Aorta (tissue), 5 donors: Measurements from ENCODE around the gene LRRN4CL. TPM values are rescaled to one million over a fixed set of nuclear protein-coding genes. Genes with fewer than 3 reads are reported as not detected.

Experiments
- ATAC-seq: fragments of 200-7000 bp; cut with Tn5 transposase; one replicate; pipeline ENCODE4 v1.9.1; 2022; ENCODE audit warnings: moderate library complexity; ENCODE audit not compliant: low FRiP score
- DNase-seq, 2 donors: peaks; one replicate each; pipeline ENCODE4 v3.0.0-alpha.2; 2020
- H3K27ac ChIP-seq, 2 donors: one replicate each; pipeline ENCODE4 v1.5.1; 2013; ENCODE audit warnings: low read length in 2 of 2, mild to moderate bottlenecking in 2 of 2, moderate library complexity in 2 of 2, control low read depth in 1 of 2, inconsistent platforms in 1 of 2, low read depth in 1 of 2
- H3K27me3 ChIP-seq, 2 donors: one replicate each; pipeline ENCODE4 v1.6.1; 2013; ENCODE audit warnings: control low read depth in 1 of 2, low read length in 1 of 2, mild to moderate bottlenecking in 1 of 2, moderate library complexity in 1 of 2; ENCODE audit not compliant: insufficient read depth in 2 of 2, control insufficient read depth in 1 of 2
- H3K36me3 ChIP-seq, 2 donors: one replicate each; pipeline ENCODE4 v1.6.1; 2013; ENCODE audit warnings: control low read depth in 1 of 2, low read length in 1 of 2, mild to moderate bottlenecking in 1 of 2; ENCODE audit not compliant: insufficient read depth in 2 of 2, control insufficient read depth in 1 of 2
- H3K4me1 ChIP-seq, 2 donors: one replicate each; pipeline ENCODE4 v1.6.1; 2013; ENCODE audit warnings: low read length in 2 of 2, control low read depth in 1 of 2, mild to moderate bottlenecking in 1 of 2, moderate library complexity in 1 of 2; ENCODE audit not compliant: insufficient read depth in 2 of 2, control insufficient read depth in 1 of 2
- H3K4me3 ChIP-seq, 2 donors: one replicate each; pipeline ENCODE4 v1.5.1; 2013; ENCODE audit warnings: low read length in 2 of 2, control low read depth in 1 of 2, mild to moderate bottlenecking in 1 of 2
- H3K9me3 ChIP-seq: one replicate; pipeline ENCODE4 v1.6.1; 2013; ENCODE audit warnings: mild to moderate bottlenecking, low read length; ENCODE audit not compliant: control insufficient read depth
- WGBS, 2 donors: extraction: QIAGEN DNeasy Blood & Tissue Kit; methylation state at CpG; one replicate each; pipeline ENCODE4 v1.1.7; 2013; 5-methylcytosine and 5-hydroxymethylcytosine counted together
- intact Hi-C, 2 donors: fragments of 100-400 bp; cut with DNase I; formaldehyde crosslinking; loops; one replicate each; pipeline versions ENCODE4 v1.14.2 to v1.15.0; 2022
- polyA plus RNA-seq, 2 donors: library from polyadenylated mRNA; stranded (reverse); fragments of 200-250 nt; gene quantifications; one replicate each; pipeline ENCODE4 v1.2.3, GENCODE V29; 2013
- total RNA-seq, 2 donors: library from RNA; stranded (reverse); fragmentation: NEBNext Ultra II Directional; extraction: Animal tissue kit (Norgen Biotek cat#: 25700); gene quantifications; one replicate each; pipeline ENCODE4 v1.2.1, GENCODE V29; 2021
- donor health status: healthy with polysubstance abuse.
- donor health status: Bipolar disorder and iron deficiency.
- donor health status: DM: no; HTN: no; CAD: no.
- donor health status: DM: no; HTN: no; CAD: no.
- donor health status: DM: yes; HTN: yes; CAD: no.

The LRRN4CL gene
- total and polyA plus RNA-seq, 4 donors = 0.10 to 24.5 (median 8.5) TPM; not detected in 1

DNA sequence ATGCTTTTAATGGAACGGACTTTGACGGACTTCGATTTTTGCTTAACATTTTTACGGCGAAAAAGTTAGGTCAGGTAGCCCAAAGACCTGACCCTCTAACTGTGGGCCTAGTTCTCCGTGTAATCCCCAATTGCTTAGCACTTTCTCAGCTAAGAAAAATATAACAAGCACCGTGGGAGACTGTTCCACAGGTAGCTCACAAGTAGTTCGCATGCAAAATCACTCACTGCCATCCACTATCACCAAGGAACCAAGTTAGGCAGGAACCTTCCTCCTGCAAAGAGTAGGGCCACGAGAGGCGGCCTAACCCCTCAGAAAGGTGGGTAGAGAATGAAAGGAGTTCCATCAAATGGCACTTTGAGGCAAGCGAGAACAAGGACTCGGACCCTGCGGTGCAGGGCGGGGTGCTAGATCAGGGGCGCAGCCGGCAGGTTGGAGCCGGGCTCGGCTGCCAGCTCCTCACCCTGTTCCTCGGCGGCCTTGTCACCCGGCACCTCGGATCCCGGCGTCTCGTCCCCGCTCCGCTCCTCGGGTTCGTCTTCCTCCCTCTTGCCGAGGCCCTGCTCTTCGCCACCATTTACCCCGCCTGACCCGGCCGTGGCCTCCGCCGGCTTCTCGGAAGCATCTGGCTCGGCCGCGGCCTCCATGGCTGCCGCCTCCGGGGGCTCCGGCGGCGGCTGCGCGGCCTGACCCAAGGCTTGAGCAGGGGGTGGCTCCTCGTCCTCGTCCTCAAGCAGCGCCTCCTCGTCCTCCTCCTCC is 37.0 kb upstream of the LRRN4CL start:
- 0% methylated on average over 42 to 51 of the region's 51 CpGs for WGBS, 2 donors
- no peak for DNase-seq

DNA sequence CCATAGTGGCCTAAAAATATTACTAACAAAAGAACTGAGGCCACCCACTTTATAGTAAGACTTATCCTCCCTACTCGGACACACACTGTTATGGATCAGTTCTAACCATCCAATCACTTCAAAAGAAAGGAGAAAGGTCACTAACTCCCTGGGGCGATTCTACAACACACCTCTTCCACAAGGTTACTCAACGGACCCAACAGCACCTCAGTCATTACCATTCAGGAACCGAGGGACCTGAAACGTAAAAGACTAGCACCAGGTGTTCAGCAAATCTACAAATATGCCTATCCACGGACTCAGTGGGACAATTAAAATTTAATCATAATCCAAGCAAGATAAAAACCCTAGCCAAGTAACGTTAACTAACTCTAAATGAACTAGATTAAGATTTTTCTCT is 36.3 kb upstream of the LRRN4CL start:
- Histone ChIP-seq H3K27me3 (no peaks in the 10 kb centered on the region), H3K9me3 (no peaks in the 10 kb centered on the region), H3K4me1 (no peaks in the 10 kb centered on the region), H3K27ac (no peak overlapping the region), H3K36me3 (peaks cover 6 to 10% of the 10 kb centered on the region in 2 donors), H3K4me3 (peak overlapping the region; percentile 57 to 84)
- DNase-seq (no peak), ATAC-seq (no peak)
- intact Hi-C loops = loop anchor here in 1 of 2 donors (5.0 kb wide), 1 partner anchor 47 kb away; the partner anchor contains the start of gene TAF6L
- WGBS, 2 donors = 1 to 2% methylated on average over 7 of the region's 7 CpGs

More for the DNA sequence above, 37.0 kb upstream of the LRRN4CL start:
- Histone ChIP-seq H3K4me3 (peak overlapping the region; percentile 57 to 84), H3K27me3 (no peaks in the 10 kb centered on the region), H3K4me1 (no peaks in the 10 kb centered on the region), H3K36me3 (peaks cover 6 to 10% of the 10 kb centered on the region in 2 donors), H3K27ac (peak overlapping the region; percentile 70 to 78), H3K9me3 (no peaks in the 10 kb centered on the region)
- intact Hi-C loops = loop anchor here in 1 of 2 donors (5.0 kb wide), 1 partner anchor 46 kb away; the partner anchor contains the start of gene TAF6L
- ATAC-seq = no peak

DNA sequence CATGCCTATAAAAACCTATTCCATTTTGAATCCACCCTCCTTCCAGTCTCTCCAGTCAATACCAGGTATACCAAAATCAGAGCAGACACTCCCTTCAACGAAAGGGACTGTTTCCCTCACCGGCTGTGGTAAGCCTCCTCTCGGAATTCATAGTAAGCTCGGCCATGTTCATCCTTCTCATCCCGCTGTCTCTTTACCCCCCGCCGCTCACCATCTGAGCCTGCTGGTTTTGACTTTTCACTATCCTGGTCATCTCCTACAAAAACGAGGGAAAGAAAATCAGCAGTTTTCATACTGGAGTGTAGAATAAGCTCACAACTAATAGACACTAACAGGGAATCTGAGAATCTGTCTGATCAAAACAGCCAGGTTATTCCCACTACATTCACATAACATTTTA is 34.8 kb upstream of the LRRN4CL start:
- Histone ChIP-seq H3K4me3 (no peak overlapping the region), H3K27me3 (no peaks in the 10 kb centered on the region), H3K4me1 (no peaks in the 10 kb centered on the region), H3K27ac (no peak overlapping the region), H3K9me3 (no peaks in the 10 kb centered on the region), H3K36me3 (peaks cover 7 to 14% of the 10 kb centered on the region in 2 donors)
- no peak for DNase-seq
- WGBS, 2 donors = 41 to 45% methylated on average over 8 of the region's 8 CpGs
- intact Hi-C loops = no loop called here
- no peak for ATAC-seq

DNA sequence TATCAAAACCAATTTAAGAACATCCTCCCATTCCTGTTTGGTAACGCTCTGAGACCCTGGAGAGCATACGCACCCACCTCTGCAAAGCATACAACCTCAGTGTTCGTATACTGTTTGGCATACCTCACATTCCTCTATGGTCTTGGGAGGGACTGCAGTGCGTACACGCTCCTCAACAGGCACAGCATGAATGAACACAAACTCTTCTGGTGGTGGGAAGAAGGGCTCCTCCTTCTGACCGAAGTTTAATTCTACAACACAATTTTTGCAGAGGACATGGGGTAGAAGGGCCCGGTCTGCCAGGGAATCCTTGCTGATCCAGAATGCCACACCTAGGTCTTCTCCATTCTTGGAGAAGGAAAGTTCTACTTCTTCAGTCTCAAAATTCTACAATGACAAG is 32.7 kb upstream of the LRRN4CL start:
- ATAC-seq = no peak
- intact Hi-C loops = no loop called here
- no peak overlapping the region for H3K27ac ChIP-seq
- WGBS, 2 donors = 40 to 47% methylated on average over 7 of the region's 7 CpGs
- H3K4me3 ChIP-seq = no peak overlapping the region
- no peaks in the 10 kb centered on the region for H3K27me3 ChIP-seq
- H3K4me1 ChIP-seq = no peaks in the 10 kb centered on the region
- no peaks in the 10 kb centered on the region for H3K9me3 ChIP-seq
- H3K36me3 ChIP-seq = peaks cover 11 to 16% of the 10 kb centered on the region in 2 donors
- DNase-seq = no peak

DNA sequence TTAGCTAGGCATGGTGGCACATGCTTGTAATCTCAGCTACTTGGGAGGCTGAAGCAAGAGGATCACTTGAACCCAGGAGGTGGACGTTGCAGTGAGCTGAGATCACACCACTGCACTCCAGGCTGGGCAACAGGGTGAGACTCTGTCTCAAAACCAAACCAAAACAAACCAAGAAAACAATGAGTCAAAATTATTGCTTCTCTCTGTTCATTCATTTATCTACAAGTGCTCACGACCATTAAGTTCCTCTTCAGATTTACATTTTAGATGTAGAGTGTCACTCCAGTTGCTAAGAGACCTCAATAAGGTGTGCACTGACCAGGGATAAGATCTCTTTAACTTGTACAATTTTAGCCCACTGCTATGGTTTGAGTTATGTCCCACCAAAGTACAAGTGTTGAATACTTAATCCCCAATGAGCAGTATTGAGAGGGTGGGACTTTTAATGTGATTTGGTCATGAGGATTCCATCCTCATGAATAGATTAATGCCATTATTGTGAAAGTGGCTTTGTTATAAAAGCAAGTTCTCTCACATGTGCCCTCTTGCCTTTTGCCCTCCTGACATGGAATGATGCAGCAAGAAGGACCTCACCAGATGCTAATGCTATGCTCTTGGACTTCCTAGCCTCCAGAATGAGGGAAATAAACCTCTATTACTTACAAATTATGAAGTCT is 30.1 kb upstream of the LRRN4CL start:
- Histone ChIP-seq H3K4me1 (no peaks in the 10 kb centered on the region), H3K4me3 (no peak overlapping the region), H3K27me3 (no peaks in the 10 kb centered on the region), H3K9me3 (no peaks in the 10 kb centered on the region), H3K36me3 (peaks cover 16 to 21% of the 10 kb centered on the region in 2 donors), H3K27ac (no peak overlapping the region)
- WGBS, 2 donors = 81 to 82% methylated on average over 2 of the region's 2 CpGs
- ATAC-seq (no peak), DNase-seq (no peak)
- intact Hi-C loops = no loop called here

DNA sequence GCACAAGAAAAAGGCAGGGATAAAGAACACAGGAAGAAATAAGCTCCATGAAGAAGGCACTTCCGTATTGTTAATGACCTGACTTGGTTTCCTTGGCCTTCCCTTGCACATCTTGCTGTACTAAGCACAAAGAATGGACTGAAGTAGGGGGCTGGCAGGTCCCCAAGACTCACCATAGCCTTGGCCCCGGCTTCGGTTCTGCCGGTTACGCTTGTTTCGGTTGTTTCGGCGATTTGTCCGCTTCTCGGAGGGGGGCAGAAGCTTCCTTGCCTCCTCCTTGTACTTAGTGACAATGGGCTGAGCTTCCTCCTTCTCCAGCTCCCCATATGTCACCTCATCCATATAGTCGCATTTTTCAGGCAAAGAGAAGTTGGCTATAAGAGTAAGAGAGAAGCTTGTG is 27.5 kb upstream of the LRRN4CL start:
- Histone ChIP-seq H3K36me3 (peaks cover 14 to 23% of the 10 kb centered on the region in 2 donors), H3K9me3 (no peaks in the 10 kb centered on the region), H3K4me1 (no peaks in the 10 kb centered on the region), H3K27me3 (no peaks in the 10 kb centered on the region), H3K4me3 (no peak overlapping the region), H3K27ac (no peak overlapping the region)
- ATAC-seq = no peak
- intact Hi-C loops = no loop called here
- DNase-seq = no peak
- 83 to 86% methylated on average over 11 of the region's 11 CpGs for WGBS, 2 donors

DNA sequence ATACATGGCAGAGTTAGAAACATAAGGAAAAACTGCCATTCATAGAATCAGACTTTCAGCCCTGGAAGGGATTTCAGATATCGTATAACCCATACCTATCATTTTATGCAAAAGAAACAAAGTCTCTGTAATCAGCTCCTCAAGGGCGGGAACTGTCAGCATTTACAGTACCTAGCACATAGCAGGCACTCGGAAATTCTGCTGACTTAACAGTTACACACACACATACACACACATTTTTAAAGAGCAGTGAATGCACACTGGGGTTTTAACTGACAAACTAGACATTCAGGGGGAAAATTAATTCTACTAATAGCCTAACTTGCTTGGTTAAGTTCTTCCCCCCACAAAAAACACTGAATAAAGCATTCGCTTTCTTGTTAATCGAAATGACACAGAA is 26.9 kb upstream of the LRRN4CL start:
- Histone ChIP-seq H3K4me1 (no peaks in the 10 kb centered on the region), H3K36me3 (peaks cover 9 to 23% of the 10 kb centered on the region in 2 donors), H3K9me3 (no peaks in the 10 kb centered on the region), H3K27me3 (no peaks in the 10 kb centered on the region), H3K4me3 (no peak overlapping the region), H3K27ac (no peak overlapping the region)
- 83 to 87% methylated on average over 5 of the region's 5 CpGs for WGBS, 2 donors
- intact Hi-C loops = no loop called here
- DNase-seq (no peak), ATAC-seq (no peak)

DNA sequence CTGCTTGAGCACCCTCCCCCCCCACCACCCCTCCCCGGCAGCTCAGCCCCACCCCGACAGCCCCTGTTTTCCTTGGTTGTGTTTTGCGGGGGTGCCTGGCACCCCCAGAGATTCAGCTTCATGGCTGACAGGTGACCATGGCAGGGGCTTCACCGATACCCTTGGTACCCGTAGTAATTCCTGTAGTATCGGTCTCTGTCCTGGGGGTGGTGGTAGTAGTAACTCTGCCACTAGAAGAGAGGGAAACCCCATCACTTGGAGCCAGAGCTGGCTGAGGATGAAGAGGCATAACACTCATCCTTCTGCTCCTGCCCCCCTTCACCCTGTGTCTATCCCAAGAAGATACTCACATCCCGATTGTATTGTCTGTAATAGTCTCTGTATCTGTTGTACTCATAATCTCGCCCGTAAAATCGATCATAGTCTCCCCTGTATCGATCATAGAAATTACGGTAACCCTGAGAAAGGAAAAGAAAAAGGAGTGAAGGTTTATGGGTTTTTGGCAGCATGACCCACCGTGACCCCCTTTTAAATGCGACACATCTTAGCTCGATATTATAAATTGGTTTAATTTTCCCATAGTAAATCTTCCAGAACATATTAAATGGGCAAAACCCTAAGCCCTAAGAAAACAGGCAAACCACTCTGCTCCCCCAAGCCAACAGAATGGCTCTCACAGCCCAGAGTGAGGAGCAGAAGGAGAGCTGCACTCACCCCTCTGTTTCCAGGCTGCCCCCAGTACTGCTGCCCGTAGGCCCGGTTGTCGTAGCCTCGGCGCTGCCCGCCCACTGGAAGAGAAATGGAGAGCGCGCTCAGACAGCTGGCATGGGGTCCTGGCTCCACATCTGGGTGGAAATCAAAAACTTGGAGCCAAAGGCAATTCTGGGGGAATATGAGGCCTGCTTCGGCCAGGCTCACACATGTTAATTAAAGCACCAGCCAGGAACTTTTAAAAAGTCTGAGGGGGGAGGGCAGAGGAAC is 26.1 kb upstream of the LRRN4CL start:
- Histone ChIP-seq H3K27me3 (no peaks in the 10 kb centered on the region), H3K4me1 (no peaks in the 10 kb centered on the region), H3K36me3 (peaks cover 9 to 23% of the 10 kb centered on the region in 2 donors), H3K27ac (no peak overlapping the region), H3K4me3 (no peak overlapping the region), H3K9me3 (no peaks in the 10 kb centered on the region)
- ATAC-seq (no peak), DNase-seq (no peak)
- intact Hi-C loops = no loop called here
- WGBS, 2 donors = 88% methylated on average over 22 to 24 of the region's 24 CpGs
